GM18873 (cell line): ENCODE measurements around the gene ZNF554.

Experiments
- ATAC-seq: cut with Tn5 transposase; IDR thresholded peaks from one replicate; pipeline ENCODE4 v1.9.1; 2021; ENCODE audit warnings: mild to moderate bottlenecking, moderate library complexity, moderate number of reproducible peaks; ENCODE audit not compliant: unreplicated experiment, low FRiP score

ZNF554 gene

DNA sequence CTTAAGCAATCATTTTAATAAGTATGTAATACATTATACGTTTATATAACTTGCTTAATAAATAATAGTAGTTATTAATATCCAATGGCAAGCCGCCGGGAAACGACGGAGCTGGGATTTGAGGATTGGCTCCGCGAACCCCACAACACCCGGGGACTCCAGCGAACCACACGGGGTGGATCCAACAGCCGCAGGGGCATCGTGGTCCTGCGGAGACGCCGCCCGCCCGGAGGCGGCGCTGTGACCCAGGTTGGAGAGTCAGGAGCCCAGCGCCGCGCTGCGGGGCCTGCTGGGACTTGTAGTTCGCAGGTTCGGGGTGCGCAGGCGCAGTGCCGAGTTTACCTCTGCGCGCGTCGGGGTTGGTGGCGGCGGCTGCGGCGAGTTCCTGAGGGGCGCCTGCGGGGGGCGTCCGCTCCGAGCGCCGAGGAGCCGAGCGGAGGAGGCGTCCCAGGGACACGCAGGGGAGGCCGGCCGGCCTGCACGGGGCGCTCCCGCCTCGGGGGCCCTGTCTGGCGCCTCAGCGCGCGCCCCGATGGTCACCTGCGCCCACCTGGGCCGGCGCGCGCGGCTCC lies at the start of gene ZNF554:
Gene ZNF554, plus strand, starts transcription at position 329 of the 572 bp plus-strand sequence. Its CDS starts 204 bp downstream, at position 533.
- ATAC-seq: peak; percentile 79

DNA sequence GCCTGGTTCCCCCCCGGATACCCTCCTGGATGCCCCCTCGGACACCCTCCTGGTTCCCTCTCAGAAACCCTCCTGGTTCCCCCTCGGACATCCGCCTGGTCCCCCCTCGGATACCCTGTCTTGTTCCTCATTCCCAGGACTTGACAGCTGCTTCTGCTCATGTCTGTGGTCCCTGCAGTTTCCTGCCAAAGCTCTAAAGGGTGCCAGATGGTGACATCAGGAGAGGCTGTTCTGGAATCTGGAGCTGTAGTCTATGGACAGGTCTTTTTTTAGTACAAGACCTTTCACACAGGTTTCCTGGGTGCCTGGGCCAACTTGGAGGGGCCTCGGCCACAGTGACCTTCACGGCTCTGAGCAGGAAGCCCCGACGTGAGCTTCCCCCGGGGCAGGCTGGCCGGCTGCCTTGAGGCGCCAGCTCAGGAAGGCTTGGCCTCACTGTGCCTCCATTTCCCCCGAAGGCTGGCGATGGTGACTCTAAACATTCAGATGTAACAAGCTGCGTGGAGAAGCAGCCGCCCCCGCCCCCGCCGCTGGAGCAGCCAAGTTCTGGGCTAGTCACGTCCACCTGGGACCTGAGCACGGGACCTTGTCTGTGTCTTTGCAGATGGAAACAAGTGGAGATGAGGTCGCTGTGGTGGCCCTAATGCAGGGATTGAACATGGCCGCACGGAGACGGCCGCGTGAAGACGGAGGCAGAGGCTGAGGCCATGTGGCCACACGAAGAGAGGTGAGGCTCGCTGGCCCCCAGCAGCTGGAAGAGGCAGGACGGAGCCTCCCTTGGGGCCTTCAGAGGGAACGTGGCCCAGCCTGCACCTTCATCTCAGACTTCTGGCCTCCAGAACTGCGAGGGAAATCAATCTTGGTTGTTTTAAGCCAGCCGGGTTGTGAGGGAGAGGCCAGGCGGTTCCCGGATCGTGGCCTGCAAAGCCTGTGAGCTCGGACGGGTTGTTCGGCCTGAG lies 49.3 kb upstream of the ZNF554 start:
- no peak for ATAC-seq

DNA sequence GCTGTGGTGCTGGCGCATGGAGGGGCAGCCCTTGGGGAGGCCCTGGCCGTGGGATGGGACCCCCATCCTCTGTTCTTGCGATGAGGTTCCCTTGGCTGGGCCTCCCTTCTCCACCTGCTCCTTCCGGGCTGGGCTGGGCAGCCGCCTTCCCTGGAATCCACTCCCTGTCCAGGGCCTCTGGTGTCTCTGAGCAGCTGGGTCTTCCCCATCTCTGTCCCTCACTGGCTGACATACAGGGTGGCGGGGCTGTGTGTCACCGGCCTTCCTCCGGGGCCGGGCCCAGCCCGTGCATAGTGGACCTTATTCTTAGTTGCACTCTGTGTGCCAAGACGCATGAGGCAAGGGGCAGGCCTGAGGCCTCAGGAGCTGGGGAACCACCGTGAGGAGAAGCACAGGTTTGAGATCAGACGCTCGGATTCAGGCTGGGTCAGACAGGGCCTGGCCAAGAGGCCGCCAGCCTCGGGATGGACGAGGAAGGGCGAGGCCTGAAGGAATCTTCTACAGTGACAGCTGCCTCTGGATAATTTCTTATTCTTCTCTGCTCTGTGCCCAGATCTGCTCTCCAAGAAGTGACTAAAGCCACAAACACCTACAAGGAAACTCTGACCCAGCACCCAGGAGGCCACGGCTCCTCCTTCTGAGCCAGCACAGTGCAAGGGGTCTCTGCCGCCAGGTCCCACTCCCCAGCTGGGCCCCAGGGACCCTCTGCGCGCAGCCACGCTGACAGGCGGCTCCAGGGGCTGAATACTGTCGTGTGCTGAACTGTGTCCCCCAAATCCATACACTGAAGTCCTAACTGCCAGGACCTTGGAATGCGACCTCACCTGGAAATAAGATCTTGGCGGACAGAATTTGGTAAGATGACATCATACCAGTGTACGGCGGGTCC lies 47.6 kb upstream of the ZNF554 start:
- no peak for ATAC-seq

DNA sequence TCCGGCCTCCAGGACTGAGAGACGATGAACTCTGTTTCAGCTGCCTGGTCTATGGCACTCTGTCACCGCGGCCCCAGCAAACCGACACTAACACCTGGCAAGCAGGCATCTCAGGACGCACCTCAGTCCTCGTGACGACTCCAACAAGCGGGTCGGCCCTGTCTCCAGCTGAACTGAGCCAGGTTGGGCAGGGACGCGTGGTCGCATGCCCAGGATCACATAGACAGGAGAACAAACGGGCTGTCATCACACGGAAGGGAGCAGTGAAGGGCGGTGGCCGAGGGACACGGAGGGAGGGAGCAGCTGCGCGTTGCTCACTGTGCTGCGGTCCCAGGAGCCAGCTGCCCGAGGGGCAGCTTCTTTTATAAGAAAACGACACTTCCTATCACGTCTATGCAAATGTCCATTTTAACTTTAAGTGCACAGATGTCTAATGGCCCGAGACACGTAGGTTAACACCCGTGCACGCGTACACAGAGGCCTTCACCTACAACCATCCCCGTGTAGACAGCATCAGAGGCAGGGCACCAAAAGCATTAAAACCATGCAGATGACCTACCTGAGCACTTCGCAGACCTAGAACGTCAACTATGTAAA lies 45.5 kb upstream of the ZNF554 start:
- no peak for ATAC-seq

DNA sequence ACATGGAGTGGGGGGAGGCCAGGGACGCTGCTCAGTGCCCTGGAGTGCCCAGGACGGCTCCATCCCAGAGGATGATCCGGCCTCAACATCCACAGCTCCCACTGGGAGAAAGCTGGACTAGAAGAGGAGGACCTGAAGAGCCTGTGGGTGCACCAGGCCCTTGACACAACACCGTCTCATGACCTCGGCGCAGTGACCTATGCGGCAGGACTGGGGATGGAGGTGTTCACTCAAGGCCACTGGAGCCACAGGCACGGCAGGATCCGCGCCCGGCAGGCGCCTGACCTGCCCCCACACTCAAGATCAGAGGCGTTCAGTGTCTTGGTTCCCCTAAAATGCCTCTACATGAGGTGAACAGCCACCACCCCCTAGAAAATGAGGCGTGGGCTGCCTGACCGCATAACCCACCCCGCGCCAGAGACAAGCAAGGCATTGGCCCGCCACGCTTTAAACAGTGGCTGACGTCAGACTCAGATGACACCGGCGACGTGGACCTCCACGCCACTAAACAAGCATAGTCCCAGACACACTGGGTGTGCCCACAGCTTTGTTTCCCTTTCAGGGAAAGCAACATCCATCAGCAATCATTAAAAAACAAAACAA lies 44.6 kb upstream of the ZNF554 start:
- ATAC-seq: no peak

DNA sequence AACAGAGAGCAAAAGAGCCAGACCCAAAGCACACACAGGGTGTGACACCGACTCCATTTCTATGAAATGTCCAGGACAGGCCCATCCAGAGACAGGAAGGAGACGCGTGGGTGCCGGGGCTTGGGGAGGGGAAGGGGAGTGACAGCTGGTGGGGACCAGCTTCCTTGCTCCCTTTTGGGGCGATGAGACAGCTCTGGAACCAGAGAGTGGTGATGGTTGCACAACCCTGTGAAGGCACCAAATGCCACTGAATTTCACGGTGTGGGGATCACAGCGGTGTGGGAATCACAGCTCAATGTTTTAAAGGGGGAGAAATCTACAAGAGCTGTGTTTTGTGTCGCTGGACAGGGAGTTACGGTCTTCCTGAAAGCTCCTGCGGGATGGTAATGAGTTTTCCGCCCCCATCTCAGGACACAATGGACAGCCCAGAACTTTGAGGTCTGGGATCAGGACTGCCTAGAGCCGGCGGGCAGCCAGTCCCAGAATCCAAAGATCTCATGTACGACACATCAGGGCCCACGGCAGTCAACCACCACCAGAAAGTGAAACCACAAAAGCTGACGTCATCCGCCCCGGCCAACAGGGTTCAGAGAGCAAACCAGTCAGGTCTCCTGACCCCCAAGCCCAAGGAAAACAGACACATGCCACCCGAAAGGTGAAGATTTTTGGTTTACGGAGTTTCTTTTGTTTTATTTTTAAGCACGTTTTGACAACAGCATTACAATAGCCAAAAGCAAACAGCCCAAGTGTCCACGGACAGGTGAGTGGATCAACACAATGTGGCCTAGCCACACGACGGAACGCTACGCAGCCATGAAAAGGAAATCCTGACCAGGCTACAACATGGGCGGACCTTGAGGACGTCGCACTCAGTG lies 43.9 kb upstream of the ZNF554 start:
- no peak for ATAC-seq

DNA sequence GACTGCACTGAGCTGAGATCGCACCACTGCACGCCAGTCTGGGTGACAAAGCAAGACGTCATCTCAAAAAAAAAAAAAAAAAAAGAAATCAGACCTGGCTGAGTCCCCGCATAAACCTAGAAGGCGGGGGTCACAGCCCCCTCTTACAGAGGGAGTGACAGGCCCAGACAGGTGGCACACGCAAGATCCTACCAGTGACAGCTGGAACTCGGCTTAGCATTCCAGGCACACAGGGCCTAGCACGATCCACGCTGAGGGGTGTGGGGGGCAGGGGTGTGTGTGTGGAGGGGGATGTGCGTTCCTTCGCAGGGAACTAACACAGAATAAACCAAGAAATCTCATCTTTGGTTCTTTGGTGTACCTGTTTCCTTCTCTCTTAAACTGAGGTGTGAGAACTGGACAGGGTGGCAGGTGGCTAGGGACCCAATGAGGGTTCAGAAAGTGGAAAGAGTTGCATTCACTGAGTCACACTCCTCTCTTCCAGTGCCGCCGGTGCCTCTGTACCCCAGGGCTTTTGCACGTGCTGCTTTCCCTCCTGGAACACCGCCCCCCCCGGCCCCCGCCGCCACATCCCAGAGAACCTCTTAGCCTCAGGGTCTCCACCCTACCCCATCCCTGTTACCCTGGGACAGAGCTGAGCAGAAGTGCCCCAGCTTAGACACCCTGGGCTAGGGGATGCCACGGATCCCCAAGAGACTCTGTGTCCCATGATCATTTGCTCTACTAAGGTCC lies 41.5 kb upstream of the ZNF554 start:
- no peak for ATAC-seq

DNA sequence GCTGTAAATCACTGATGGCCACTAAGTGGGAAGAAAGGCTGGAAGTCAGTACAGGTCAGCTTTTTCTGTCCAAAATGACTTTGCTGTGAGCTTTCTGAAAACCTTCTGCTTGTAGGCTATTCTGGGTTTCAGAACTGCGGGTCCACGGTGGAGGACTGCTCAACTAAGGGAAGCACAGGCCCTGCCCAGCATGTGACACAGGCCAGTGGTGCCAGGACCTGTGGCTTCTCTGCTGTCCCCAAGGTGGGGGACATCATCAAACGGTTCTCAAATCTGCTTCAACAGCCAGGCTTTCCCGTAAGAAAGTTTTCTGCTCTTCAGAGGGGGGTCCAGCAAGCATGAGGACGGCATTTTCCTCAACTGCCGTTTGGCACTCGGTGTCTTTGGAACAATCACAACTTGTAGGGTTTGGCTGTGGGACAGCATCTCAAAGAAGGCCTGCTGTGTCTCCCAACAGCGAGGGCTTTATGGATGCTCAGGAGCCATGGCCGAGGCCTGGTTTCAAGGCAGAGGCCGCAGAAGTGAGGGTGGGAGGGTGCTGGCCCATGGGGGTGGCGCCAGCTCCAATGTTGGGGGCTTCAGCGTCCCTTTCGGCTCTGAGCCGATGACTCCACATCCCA lies 40.4 kb upstream of the ZNF554 start:
- ATAC-seq: no peak

DNA sequence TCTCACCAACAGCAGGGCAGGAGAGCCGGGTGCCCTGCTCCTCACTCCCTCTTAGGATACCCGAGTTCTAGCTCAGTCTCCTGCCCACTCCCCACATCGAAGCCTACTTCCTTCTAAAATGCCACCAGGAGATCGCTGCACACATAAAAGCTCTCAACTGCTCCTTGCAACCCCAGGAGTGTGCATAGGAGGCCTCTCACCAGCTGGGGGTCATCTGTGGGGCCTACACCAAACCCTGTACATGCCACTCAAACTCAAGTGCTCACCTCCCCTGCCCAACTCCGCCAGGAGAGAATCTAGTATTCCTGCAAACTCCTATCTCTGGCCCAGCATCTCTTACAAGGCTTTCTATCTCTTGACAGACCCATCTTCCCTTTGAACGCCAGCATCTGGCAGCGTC lies 39.4 kb upstream of the ZNF554 start:
- ATAC-seq: no peak

DNA sequence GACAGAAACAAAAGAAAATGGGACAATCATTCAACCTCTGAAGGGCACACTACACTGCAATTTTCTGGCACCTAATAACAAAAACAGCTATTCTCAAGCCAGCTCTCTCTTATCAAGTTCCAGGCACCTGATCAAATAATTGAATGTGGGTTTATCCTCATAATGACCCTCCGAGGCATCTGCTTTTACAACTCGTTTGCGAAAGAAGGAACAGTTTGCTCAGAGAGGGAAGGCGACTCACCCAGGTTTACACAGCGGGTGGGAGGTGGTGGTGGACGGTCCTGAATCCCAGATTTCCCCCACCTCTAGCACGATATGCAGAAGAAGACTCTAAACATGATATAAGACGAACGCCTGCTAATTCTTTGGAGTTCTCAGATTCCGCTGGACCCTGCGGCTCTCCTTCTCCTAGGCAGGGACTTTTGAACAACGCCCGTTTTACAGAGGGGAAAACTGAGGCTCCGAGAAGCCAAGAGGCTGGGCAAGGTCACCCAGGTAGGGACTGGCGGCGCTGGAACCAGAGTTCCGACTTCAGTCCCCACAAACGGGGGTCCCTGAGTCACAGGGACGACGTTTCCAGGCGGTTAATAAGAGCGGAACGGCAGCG lies 37.2 kb upstream of the ZNF554 start:
- no peak for ATAC-seq

DNA sequence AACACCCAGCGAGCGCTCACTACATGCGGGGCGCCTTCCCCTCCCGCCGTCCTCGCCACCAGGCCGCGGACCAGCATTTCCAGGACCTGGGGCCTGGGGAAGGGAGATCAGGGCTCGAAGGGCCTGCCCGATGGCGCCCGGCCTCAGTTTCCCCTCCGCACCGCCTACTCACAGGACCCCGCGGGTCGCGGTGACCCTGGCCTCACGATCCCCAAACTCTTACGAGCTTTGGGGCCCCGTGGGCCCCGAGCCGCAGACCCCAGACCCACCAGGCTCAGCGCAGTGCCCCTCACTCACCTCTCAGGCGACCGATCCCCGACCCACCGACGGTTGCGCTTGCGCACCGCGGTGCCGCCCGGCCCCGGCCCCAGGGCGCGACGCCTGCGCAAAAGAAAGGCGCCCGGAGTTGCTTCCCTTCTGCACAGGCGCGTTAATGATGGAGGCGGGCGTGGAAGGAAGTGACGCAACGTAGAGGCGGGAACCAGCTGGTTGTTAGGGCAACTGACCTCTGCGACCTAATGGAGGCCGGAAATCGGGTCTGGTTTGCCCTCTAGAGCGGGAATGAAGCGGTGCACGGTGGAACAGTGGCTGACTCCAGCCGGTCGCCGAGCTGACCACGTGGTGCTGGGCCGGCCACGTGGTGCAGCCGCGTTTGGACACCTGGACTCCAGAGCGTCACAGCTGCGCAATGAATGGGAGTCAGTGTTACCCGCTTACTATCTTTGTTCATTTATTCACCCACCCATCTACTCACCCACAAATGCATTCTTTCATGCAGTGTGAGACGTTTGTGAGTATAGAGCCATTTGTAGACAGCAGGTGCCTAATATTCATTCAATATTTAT lies 36.5 kb upstream of the ZNF554 start, which contains the start of gene SGTA:
Gene SGTA, minus strand, starts transcription at position 338 of the 845 bp plus-strand sequence. CDS start 14,205 bp downstream, outside the sequence.
- peak; percentile 69 for ATAC-seq

DNA sequence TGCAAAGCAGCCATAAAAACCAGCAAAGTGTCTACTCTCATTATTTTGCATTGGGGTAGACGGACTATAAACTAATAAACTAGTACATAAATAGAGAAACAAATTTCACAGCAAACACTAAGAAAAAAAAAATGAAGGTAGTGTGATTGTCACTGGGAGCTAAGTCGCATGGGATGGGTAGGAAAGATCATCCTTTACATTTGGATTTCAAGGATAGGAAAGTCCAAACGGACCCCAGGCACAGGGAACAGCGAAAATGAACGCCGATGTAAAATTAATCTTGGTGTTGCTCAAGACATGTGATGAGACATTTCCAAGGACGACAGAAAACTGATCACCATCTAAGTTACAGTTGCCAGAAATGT lies 35.9 kb upstream of the ZNF554 start:
- ATAC-seq: no peak

DNA sequence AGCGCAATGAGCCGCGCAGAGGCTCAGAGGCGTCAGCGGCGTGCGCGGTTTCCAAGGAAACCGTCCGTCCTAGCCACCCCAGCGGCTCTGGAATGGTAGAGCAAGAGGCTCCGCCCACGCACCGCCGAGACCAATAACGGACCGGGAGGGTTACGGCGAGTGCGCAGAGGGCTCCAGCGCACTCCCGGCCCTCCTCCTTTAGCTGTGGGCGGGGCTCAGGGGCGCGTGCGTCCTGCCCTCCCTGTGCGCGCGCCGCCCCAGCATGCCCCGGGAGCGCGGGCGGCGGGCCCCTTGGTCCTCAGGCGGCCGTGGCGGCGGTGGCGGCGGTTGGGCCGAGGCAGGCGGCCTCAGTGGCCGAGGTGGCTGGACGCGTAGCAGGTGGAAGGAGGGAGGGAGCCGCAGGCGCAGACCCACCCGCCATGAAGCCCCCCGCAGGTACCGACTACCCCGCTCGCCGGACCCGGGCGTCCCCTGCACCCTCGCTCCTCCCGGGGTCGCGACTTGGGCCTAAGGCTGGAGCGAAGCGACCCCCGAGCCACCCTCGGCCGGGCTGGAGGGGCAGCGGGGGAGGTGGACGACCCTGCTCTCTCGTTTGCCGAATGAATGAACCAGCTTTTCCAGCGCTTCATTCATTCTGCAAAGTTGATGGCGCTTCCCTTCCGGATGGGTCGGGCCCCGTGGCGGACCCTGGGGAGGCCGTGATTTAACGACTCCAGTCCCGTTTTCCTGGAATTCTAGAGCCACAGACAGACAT lies 34.2 kb upstream of the ZNF554 start, which contains the start of gene THOP1:
Gene THOP1, plus strand, starts transcription at position 260 of the 754 bp plus-strand sequence. Its CDS starts 160 bp downstream, at position 420.
- ATAC-seq: peak; percentile 45

DNA sequence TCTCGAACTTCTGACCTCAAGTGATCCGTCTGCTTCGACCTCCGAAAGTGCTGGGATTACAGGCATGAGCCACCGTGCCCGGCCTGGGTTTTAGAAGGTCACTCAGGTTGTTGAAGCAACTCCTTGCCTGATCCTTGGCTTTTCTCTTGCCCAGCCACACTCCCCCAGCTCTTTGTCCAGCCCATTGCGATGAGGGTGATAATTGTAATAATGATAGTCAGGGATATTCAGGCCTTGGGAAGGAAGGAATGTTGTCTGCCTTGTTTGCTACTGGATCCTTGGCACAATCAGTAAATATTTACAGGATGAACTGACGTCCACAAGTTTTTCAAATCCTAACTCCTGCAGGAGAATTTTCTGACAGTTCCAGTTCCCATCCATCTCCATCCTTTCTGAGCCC lies 32.6 kb upstream of the ZNF554 start:
- no peak for ATAC-seq

DNA sequence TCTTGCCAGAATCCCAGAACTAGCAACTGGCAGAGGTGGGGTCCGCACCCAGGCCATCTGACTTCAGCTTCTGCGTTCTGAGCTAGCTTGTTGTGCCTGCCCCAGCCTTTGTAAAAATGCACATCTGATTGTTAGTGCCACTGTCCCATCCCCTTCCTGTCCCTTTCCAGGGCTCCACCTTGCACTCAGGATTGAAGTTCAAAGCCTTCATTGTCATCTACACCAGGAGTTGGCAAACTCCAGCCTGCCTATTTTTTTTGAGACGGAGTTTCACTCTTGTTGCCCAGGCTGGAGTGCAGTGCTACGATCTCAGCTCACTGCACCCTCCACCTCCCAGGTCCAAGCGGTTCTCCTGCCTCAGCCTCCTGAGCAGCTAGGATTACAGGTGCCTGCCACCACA lies 31.4 kb upstream of the ZNF554 start:
- no peak for ATAC-seq

DNA sequence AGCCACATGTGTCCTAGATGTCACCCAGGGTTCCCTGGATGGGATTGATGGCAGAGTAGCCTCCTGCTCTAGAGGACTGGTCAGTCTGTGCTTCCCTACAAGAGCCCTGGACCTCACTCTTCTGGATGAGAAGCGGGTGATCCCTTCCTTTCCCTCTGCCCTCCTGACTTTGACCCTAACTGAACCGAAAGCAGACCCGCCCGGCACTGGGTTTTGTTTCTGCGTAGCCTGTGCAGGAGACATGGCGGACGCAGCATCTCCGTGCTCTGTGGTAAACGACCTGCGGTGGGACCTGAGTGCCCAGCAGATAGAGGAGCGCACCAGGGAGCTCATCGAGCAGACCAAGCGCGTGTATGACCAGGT lies 29.5 kb upstream of the ZNF554 start:
- ATAC-seq: no peak
